GM18861 (cell line): ENCODE data around the gene MDFI.

ENCODE experiments used
- ATAC-seq: cut with Tn5 transposase; IDR thresholded peaks from one replicate; pipeline ENCODE4 v1.9.1; 2021; ENCODE audit not compliant: unreplicated experiment

The MDFI gene

GRCh38 chr6:41671376-41671775 is 33.1 kb downstream of the MDFI start:
- ATAC-seq: no peak

- no peak for ATAC-seq
Observed at GRCh38 chr6:41672016-41672415, 33.7 kb downstream of the MDFI start.

GRCh38 chr6:41672816-41673703 is 34.8 kb downstream of the MDFI start:
- ATAC-seq: no peak

- ATAC-seq: no peak
Observed at GRCh38 chr6:41673704-41674000, 35.4 kb downstream of the MDFI start.

- no peak for ATAC-seq
Observed at GRCh38 chr6:41674231-41675000, 36.1 kb downstream of the MDFI start.

- ATAC-seq: no peak
Observed at GRCh38 chr6:41675176-41675775, 37.0 kb downstream of the MDFI start.

GRCh38 chr6:41675992-41676391 is 37.7 kb downstream of the MDFI start:
- ATAC-seq: no peak

- ATAC-seq: no peak
Observed at GRCh38 chr6:41676431-41676830, 38.2 kb downstream of the MDFI start.

GRCh38 chr6:41677124-41677921 is 39.1 kb downstream of the MDFI start:
- no peak for ATAC-seq

- ATAC-seq: no peak
Observed at GRCh38 chr6:41678511-41679084, 40.3 kb downstream of the MDFI start.

- no peak for ATAC-seq
Observed at GRCh38 chr6:41679696-41680095, 41.4 kb downstream of the MDFI start.

- no peak for ATAC-seq
Observed at GRCh38 chr6:41680182-41680965, 42.1 kb downstream of the MDFI start.

- ATAC-seq: peak; percentile 41
Observed at GRCh38 chr6:41682056-41682477, 43.8 kb downstream of the MDFI start.

GRCh38 chr6:41682497-41683272 is 44.4 kb downstream of the MDFI start:
- ATAC-seq: no peak

- no peak for ATAC-seq
Observed at GRCh38 chr6:41683273-41683522, 44.9 kb downstream of the MDFI start.

GRCh38 chr6:41683523-41684310 is 45.4 kb downstream of the MDFI start:
- ATAC-seq: peak; percentile 48

- no peak for ATAC-seq
Observed at GRCh38 chr6:41684311-41685180, 46.3 kb downstream of the MDFI start.
